Glomerular visceral epithelial cell (primary cell): Measurements from ENCODE around the gene MEX3D.
"Not testable (repeated sequence)": the region's sequence is repeated elsewhere in the genome, so short reads cannot be mapped to it uniquely, and the experiment has no call there.

ENCODE experiments used
- DNase-seq: peaks from one replicate; pipeline ENCODE4 v3.0.0-alpha.2; 2016; ENCODE audit errors: extremely low spot score

Gene MEX3D

GRCh38 chr19:1538978-1539377, 29.1 kb downstream of the MEX3D start:
- DNase-seq = no peak

- DNase-seq = not testable (repeated sequence)
These were observed 32.4 kb downstream of the MEX3D start for GRCh38 chr19:1535699-1536098.

- no peak for DNase-seq
These were observed 33.2 kb downstream of the MEX3D start for GRCh38 chr19:1534972-1535371.

- no peak for DNase-seq
These were observed 34.5 kb downstream of the MEX3D start for GRCh38 chr19:1533510-1534150.

- DNase-seq = no peak
These were observed 36.1 kb downstream of the MEX3D start for GRCh38 chr19:1532003-1532402.

GRCh38 chr19:1531587-1531986, 36.5 kb downstream of the MEX3D start:
- DNase-seq = no peak

- not testable (repeated sequence) for DNase-seq
These were observed 37.3 kb downstream of the MEX3D start for GRCh38 chr19:1530856-1531255.

GRCh38 chr19:1529430-1529816, 38.7 kb downstream of the MEX3D start:
- DNase-seq = no peak

- DNase-seq = no peak
These were observed 39.3 kb downstream of the MEX3D start for GRCh38 chr19:1528596-1529429.

GRCh38 chr19:1527650-1528309, 40.3 kb downstream of the MEX3D start:
- DNase-seq = no peak

- DNase-seq = no peak
These were observed 41.0 kb downstream of the MEX3D start for GRCh38 chr19:1526979-1527649.

GRCh38 chr19:1526066-1526778, 41.9 kb downstream of the MEX3D start:
- DNase-seq = no peak

- no peak for DNase-seq
These were observed 42.8 kb downstream of the MEX3D start for GRCh38 chr19:1525343-1525742.

GRCh38 chr19:1524972-1525325, 43.2 kb downstream of the MEX3D start:
- DNase-seq = no peak

- no peak for DNase-seq
These were observed 43.7 kb downstream of the MEX3D start for GRCh38 chr19:1524287-1524971.

GRCh38 chr19:1523412-1524286, 44.5 kb downstream of the MEX3D start, which contains the start of gene PLK5:
Gene PLK5 (plus strand): TSS chr19:1524077. CDS start chr19:1526997, 2,920 bp downstream.
- no peak for DNase-seq

- DNase-seq = no peak
These were observed 45.3 kb downstream of the MEX3D start for GRCh38 chr19:1522838-1523237.

GRCh38 chr19:1522061-1522460, 46.1 kb downstream of the MEX3D start:
- no peak for DNase-seq

GRCh38 chr19:1521636-1522035, 46.5 kb downstream of the MEX3D start:
- no peak for DNase-seq

GRCh38 chr19:1520203-1520780, 47.8 kb downstream of the MEX3D start:
- no peak for DNase-seq
